CD4-positive, alpha-beta T cell (primary cell): ENCODE data around the gene ZMAT5. TPM values are rescaled to one million over a fixed set of nuclear protein-coding genes. Genes with fewer than 3 reads are reported as not detected.

ENCODE experiments used
- ATAC-seq: fragments of 200-7000 bp; cut with Tn5 transposase; one replicate; pipeline ENCODE4 v1.10.0; 2022; ENCODE audit warnings: mild to moderate bottlenecking; ENCODE audit not compliant: poor library complexity
- CTCF ChIA-PET: fragments of 350-600 bp; sonication (Branson Sonifier 250); formaldehyde crosslinking; loops from one replicate; lab custom pipeline; 2021; ENCODE audit warnings: antibody characterized with exemption, inconsistent platforms; lab: Charles Lee
- POLR2A ChIA-PET: fragments of 350-600 bp; sonication (Branson Sonifier 250); formaldehyde crosslinking; loops from one replicate; lab custom pipeline; 2021; ENCODE audit warnings: antibody characterized with exemption, inconsistent platforms; lab: Charles Lee
- DNase-seq, 14 experiments: peaks; one replicate each; pipeline ENCODE4 v3.0.0-alpha.2; 2013 to 2020; ENCODE audit warnings: mixed read lengths in 2 of 14
- H3K27ac ChIP-seq, 2 donors: one replicate each; pipeline versions ENCODE4 v1.5.1 to v1.7.0; 2013; ENCODE audit warnings: low read length in 2 of 2, low read depth in 1 of 2, mild to moderate bottlenecking in 1 of 2
- H3K27me3 ChIP-seq, 2 experiments: 1 replicate in 1 of 2; 2 replicates in 1 of 2; pipeline versions ENCODE4 v1.6.1 to v1.7.0; 2013; ENCODE audit warnings: low read length in 2 of 2, control low read depth in 1 of 2, mild to moderate bottlenecking in 1 of 2, moderate library complexity in 1 of 2; ENCODE audit not compliant: insufficient read depth in 2 of 2, control insufficient read depth in 1 of 2
- H3K36me3 ChIP-seq: one replicate; pipeline ENCODE4 v1.6.1; 2013; ENCODE audit warnings: low read length, control low read depth; ENCODE audit not compliant: insufficient read depth
- H3K4me1 ChIP-seq: one replicate; pipeline ENCODE4 v1.6.1; 2013; ENCODE audit warnings: low read length, control low read depth; ENCODE audit not compliant: insufficient read depth
- H3K4me3 ChIP-seq: one replicate; pipeline ENCODE4 v1.5.1; 2013; ENCODE audit warnings: mild to moderate bottlenecking, low read length, moderate library complexity
- H3K9me3 ChIP-seq, 2 experiments: 1 replicate in 1 of 2; 2 replicates in 1 of 2; pipeline versions ENCODE4 v1.6.1 to v1.7.0; 2013; ENCODE audit warnings: low read length in 2 of 2, mild to moderate bottlenecking in 2 of 2, control low read depth in 1 of 2, moderate library complexity in 1 of 2; ENCODE audit not compliant: control insufficient read depth in 1 of 2, insufficient read depth in 1 of 2
- H3K27ac Mint-ChIP-seq: one replicate; pipeline ENCODE4 v1.8.0; 2020; ENCODE audit warnings: mixed read lengths
- H3K27me3 Mint-ChIP-seq: one replicate; pipeline ENCODE4 v1.8.0; 2021; ENCODE audit warnings: mixed read lengths
- H3K36me3 Mint-ChIP-seq: one replicate; pipeline ENCODE4 v1.8.0; 2021; ENCODE audit warnings: low read depth, mixed read lengths
- H3K4me1 Mint-ChIP-seq: one replicate; pipeline ENCODE4 v1.8.0; 2021; ENCODE audit warnings: low read depth, mixed read lengths
- H3K4me3 Mint-ChIP-seq: one replicate; pipeline ENCODE4 v1.8.0; 2020; ENCODE audit warnings: mild to moderate bottlenecking, mixed read lengths
- H3K9me3 Mint-ChIP-seq: one replicate; pipeline ENCODE4 v1.8.0; 2020; ENCODE audit warnings: mixed read lengths
- CTCF ChIP-seq: fragments of 200-600 bp; IDR thresholded peaks from one replicate; pipeline ENCODE4 v1.8.0; 2022; ENCODE audit warnings: antibody characterized with exemption, mild to moderate bottlenecking
- intact Hi-C, 2 experiments: fragments of 100-400 bp; cut with DNase I in 1 of 2; cut with micrococcal nuclease in 1 of 2; formaldehyde crosslinking; loops; one replicate each; pipeline versions ENCODE4 v1.15.1 to v1.9.0; 2023 to 2025; cut with DNase I, micrococcal nuclease
- total RNA-seq, 174 experiments: library from RNA in 2 of 174; stranded (reverse) in 2 of 174; gene quantifications; one replicate each; pipeline ENCODE4 v1.2.3 and lab custom pipeline; 2021 to 2026

The ZMAT5 gene
- total RNA-seq, 2 experiments from 2014 or later: 5.6 to 6.6 TPM

DNA sequence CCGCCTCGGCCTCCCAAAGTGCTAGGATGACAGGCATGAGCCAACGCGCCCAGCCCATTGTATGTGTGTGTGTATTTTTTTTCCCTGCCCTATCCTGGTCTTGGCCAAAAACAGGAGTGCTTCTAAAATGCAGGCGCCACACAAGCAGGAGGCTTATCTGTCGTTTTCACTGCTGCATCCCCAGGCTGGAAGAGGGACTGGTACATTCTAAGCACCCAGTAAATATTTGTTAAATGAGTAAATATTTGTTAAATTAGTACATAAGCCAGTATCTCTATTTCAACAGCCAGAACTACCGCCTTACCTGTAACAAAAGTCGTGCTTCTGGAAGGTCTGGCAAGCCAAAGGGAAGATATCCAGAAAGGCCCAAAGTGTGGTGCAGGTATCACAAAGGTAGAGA is 46.3 kb upstream of the ZMAT5 start:
- H3K27ac Mint-ChIP-seq: no peak overlapping the region
- ChIA-PET CTCF (no interaction called here), POLR2A (no interaction called here)
- no peaks in the 10 kb centered on the region for H3K27me3 ChIP-seq
- H3K4me1 Mint-ChIP-seq: no peaks in the 10 kb centered on the region
- H3K27ac ChIP-seq: no peak overlapping the region
- no peak for TF ChIP-seq CTCF
- H3K36me3 Mint-ChIP-seq: peaks cover 88% of the 10 kb centered on the region
- no peaks in the 10 kb centered on the region for H3K9me3 Mint-ChIP-seq
- H3K36me3 ChIP-seq: peaks cover 72% of the 10 kb centered on the region
- no peaks in the 10 kb centered on the region for H3K9me3 ChIP-seq
- DNase-seq: no peak
- no peaks in the 10 kb centered on the region for H3K27me3 Mint-ChIP-seq
- H3K4me3 ChIP-seq: no peak overlapping the region
- ATAC-seq: no peak
- no peak overlapping the region for H3K4me3 Mint-ChIP-seq
- intact Hi-C loops: no loop called here
- no peaks in the 10 kb centered on the region for H3K4me1 ChIP-seq

- Histone ChIP-seq H3K27me3 (no peaks in the 10 kb centered on the region), H3K9me3 (no peaks in the 10 kb centered on the region), H3K27ac (no peak overlapping the region), H3K36me3 (peaks cover 82% of the 10 kb centered on the region), H3K4me3 (no peak overlapping the region), H3K4me1 (no peaks in the 10 kb centered on the region)
- CTCF ChIA-PET: no interaction called here
- Mint-ChIP-seq H3K27ac (no peak overlapping the region), H3K9me3 (no peaks in the 10 kb centered on the region), H3K4me1 (no peaks in the 10 kb centered on the region), H3K27me3 (no peaks in the 10 kb centered on the region), H3K36me3 (peaks cover 91% of the 10 kb centered on the region), H3K4me3 (no peak overlapping the region)
- ATAC-seq (no peak), DNase-seq (no peak)
- POLR2A ChIA-PET: no interaction called here
- no peak for TF ChIP-seq CTCF
- intact Hi-C loops: no loop called here
Measured at GRCh38 chr22:29811377-29811776, 44.6 kb upstream of the ZMAT5 start.

GRCh38 chr22:29810216-29810615 is 43.4 kb upstream of the ZMAT5 start:
- ATAC-seq (no peak), DNase-seq (no peak)
- ChIA-PET POLR2A (no interaction called here), CTCF (interaction anchor here (0.8 kb wide), 1 partner anchor 195 kb away, joined by 3 read pairs; no protein-coding TSS in a partner anchor)
- Histone ChIP-seq H3K27me3 (no peaks in the 10 kb centered on the region), H3K4me3 (no peak overlapping the region), H3K36me3 (peaks cover 84% of the 10 kb centered on the region), H3K27ac (no peak overlapping the region), H3K9me3 (no peaks in the 10 kb centered on the region), H3K4me1 (no peaks in the 10 kb centered on the region)
- TF ChIP-seq CTCF: no peak
- Mint-ChIP-seq H3K27ac (no peak overlapping the region), H3K4me1 (no peaks in the 10 kb centered on the region), H3K36me3 (peaks cover 91% of the 10 kb centered on the region), H3K9me3 (no peaks in the 10 kb centered on the region), H3K27me3 (no peaks in the 10 kb centered on the region), H3K4me3 (no peak overlapping the region)
- intact Hi-C loops: no loop called here
